ENCODE data around the gene CNDP2.

- TF ChIP-seq CTCF (IDR thresholded peaks at IDR 0.05; ENCODE audit: low read length) (no peak), EZH2 (optimal IDR thresholded peaks at IDR 0.05; ENCODE audit: low read depth, low read length) (no peak), EZH2phosphoT487 (IDR thresholded peaks at IDR 0.05; ENCODE audit: low read length) (no peak)
Observed at GRCh38 chr18:74450626-74451025, 45.5 kb upstream of the CNDP2 start.

Data from MM.1S (cell line).